ENCODE measurements around the gene DCLRE1C.

DNA sequence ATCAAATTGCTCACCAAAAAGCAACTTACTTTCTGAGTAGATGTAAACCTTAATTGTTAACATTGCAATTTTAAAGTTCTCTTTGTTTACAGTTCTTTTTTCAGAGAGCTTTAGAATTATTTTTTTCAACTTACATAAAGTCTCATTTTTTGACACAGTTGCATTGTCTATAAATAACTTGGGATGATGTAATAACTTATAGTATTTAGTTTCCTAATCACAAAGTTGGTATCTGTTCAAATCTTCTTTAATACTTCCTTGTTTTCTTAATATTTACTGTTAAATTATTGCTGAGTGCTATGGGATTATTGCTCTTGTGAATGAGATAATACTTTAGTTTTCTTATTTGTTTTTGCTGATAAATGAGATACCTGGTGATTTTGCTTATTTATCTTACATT is 94.1 kb downstream of the DCLRE1C start:
- TF ChIP-seq, protein P1, sequence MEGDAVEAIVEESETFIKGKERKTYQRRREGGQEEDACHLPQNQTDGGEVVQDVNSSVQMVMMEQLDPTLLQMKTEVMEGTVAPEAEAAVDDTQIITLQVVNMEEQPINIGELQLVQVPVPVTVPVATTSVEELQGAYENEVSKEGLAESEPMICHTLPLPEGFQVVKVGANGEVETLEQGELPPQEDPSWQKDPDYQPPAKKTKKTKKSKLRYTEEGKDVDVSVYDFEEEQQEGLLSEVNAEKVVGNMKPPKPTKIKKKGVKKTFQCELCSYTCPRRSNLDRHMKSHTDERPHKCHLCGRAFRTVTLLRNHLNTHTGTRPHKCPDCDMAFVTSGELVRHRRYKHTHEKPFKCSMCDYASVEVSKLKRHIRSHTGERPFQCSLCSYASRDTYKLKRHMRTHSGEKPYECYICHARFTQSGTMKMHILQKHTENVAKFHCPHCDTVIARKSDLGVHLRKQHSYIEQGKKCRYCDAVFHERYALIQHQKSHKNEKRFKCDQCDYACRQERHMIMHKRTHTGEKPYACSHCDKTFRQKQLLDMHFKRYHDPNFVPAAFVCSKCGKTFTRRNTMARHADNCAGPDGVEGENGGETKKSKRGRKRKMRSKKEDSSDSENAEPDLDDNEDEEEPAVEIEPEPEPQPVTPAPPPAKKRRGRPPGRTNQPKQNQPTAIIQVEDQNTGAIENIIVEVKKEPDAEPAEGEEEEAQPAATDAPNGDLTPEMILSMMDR (IDR thresholded peaks at IDR 0.05), result no peak
- TF ChIP-seq POLR2A (IDR thresholded peaks at IDR 0.05), result no peak
